MG63 (cell line): ENCODE data around the gene CYGB. TPM values are rescaled to one million over a fixed set of nuclear protein-coding genes. Genes with fewer than 3 reads are reported as not detected.

Experiments used
- DNase-seq: peaks from one replicate; pipeline ENCODE4 v3.0.0-alpha.2; 2020
- H3K27me3 ChIP-seq: fragments of 250-450 bp; sonication (Bioruptor Pico); 2 replicates; pipeline ENCODE4 v1.5.1; 2020; ENCODE audit warnings: mild to moderate bottlenecking, moderate library complexity
- H3K36me3 ChIP-seq: fragments of 250-450 bp; sonication (Bioruptor Pico); 2 replicates; pipeline ENCODE4 v1.5.1; 2020; ENCODE audit warnings: mild to moderate bottlenecking, moderate library complexity
- H3K4me3 ChIP-seq: fragments of 250-450 bp; sonication (Bioruptor Pico); 2 replicates; pipeline ENCODE4 v1.5.1; 2020; ENCODE audit warnings: mild to moderate bottlenecking, moderate library complexity
- H3K9me3 ChIP-seq: fragments of 250-450 bp; sonication (Bioruptor Pico); 2 replicates; pipeline ENCODE4 v1.5.1; 2020; ENCODE audit warnings: mild to moderate bottlenecking, moderate library complexity
- total RNA-seq: library from RNA; depleted of rRNA; stranded (reverse); fragments of >200 nt; shearing (Covaris generic); gene quantifications from 2 replicates; pipeline ENCODE4 v1.2.3, GENCODE V29; 2014; ENCODE audit warnings: low replicate concordance

CYGB gene
- total RNA-seq, 1 experiment from 2014 or later, result 14.0 TPM

DNA sequence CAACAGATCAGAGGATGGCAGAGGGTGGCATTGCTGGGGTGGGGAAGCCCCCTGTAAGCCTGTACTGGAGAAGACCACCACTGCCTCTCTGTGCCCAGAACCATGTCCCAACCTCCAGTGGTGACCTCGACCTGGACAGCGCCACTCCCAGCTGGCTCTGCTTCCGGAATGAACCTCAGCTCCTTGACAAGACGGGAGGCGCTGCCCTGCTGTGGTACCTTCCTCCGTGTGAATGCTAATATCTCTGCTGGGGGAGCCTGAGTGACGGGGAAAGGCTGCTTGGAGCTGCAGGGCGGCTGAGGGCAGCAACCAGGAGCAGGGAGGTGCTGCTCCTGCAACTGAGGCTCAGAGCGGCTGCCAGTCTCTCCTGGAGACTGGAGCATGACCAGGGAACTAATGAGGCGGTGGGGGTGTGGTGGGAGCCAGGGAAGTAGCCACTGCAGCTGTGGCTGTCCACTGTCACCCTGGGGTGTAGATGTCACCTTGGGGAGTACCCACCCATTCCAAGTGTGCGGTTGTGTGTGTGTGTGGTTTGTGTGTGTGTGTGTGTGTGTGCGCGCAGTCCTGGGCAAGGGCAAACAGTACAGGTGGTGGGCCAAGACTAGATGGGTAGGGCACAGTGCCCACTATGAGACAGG is 8.5 kb upstream of the CYGB start:
- Histone ChIP-seq H3K27me3 (no peaks in the 10 kb centered on the region), H3K36me3 (0 out of 2 replicates have a peak, but pooled peaks cover 3% of the 10 kb centered on the region), H3K4me3 (no peak overlapping the region), H3K9me3 (no peaks in the 10 kb centered on the region)
- DNase-seq, result no peak

DNA sequence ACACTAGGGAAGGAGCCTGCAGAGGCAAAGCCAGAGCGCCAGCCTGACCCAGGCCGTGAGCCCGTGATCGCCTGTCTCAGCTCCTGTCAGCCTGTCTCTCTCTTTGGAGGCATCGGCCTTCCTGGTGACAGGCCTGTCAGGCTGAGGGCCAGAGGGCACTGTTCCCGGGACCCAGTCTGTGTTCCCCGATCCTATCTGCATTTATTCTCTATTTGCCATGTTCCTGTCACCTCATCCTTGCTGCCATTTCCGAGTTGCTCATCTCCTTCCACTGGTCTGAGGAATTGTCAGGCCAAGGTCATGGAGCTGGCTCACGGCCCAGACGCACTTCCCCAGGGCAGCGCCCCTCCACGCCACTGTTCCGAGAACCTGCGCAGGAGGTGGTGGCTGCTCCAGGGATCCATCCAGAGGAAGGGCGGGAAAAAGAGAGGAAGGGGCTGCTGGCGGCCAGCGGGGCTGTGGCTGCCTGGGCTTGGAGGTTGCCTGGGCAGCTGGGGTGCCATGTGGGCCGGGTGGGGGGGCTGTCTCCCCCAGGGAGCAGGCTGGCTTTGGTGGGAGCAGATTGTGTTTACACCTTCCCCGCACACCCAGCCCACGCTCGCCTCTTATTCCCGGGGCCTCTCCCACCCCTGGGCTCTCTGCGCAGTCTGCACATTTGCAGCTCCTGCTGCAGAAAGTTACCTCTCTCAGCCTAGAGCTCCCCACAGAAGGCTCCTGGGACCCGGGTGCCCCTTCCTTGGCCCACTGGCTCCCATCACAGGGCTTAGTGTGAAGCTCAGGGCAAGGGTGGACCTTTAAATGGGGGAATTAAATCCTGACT is 7.2 kb upstream of the CYGB start:
- no peaks in the 10 kb centered on the region for H3K27me3 ChIP-seq
- H3K9me3 ChIP-seq, result no peaks in the 10 kb centered on the region
- no peak overlapping the region for H3K4me3 ChIP-seq
- H3K36me3 ChIP-seq, result 0 out of 2 replicates have a peak, but pooled peaks cover 3% of the 10 kb centered on the region
- no peak for DNase-seq

DNA sequence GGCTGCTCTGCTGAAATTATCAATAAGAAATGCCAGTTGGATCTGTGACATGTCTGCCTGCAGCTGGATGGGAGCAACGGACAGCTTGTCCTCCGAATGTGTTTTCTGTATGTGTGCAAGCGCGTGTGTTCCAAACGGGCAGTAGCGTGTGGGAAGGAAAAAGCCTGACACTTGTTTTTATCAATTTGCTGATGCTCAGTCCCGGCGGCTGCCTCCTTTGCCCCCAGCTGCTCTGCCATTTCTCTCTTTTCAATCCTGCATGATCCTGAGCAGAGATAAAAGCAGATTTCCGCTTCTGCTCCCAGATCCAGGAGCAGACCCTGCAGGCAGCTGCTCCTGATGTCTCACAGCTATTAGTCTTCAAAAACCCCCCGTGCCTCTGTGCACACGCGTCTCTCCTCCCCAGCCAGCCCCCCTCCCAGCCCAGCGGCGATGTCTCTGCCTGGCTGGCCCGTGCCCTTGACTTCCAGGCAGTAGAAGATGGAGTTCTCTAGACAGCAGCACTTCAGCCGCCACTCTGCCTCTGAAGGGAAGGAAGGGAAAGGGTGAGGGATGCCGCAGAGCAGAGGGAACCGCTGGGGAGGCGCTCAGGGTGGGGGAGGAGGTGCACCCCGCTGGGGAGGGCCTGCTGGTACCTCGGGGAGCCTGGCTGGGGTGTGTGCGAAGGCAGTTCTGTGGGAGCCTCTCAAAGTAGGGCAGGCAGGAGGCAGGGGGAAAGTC is 6.5 kb upstream of the CYGB start:
- Histone ChIP-seq H3K9me3 (no peaks in the 10 kb centered on the region), H3K4me3 (no peak overlapping the region), H3K36me3 (0 out of 2 replicates have a peak, but pooled peaks cover 3% of the 10 kb centered on the region), H3K27me3 (no peaks in the 10 kb centered on the region)
- DNase-seq, result no peak

DNA sequence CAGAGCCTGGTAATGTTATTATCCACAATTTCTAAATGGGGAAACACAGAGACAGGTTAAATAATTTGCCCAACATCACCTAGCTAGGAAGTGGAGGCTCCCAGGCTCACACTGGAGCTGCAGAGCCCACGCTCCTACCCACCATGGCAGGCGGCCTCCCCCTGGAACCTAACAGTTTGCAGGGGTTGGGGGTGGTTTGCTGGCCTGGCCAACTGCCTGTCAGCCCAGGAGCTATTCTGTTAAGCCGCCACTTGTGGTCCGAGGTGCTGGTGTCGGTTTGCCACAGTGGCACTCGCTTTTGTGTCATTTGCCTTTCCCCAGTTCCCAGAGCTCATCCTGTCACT is 5.9 kb upstream of the CYGB start:
- no peak overlapping the region for H3K4me3 ChIP-seq
- no peaks in the 10 kb centered on the region for H3K9me3 ChIP-seq
- H3K36me3 ChIP-seq, result 0 out of 2 replicates have a peak, but pooled peaks cover 3% of the 10 kb centered on the region
- DNase-seq, result no peak
- H3K27me3 ChIP-seq, result no peaks in the 10 kb centered on the region

DNA sequence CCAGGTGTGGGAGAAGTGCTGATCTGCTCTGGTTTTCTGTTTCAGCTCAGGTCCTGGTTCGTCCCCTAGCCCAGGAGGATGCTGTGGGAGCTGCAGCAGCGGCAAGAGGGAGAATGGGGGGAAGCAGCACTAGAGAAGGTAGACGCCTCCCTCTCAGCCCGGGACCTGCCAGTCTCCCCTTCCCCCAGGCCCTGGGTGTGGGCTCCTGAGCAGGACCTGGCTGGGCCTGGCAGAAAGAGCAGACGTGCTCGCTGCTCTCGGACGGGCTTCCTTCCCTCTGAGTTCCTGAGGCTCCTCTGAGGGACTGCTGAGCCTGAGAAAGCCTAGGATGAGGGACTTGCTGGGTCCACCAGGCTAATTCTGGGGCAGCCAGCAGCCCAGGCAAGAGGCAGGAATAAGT is 5.5 kb upstream of the CYGB start:
- no peaks in the 10 kb centered on the region for H3K9me3 ChIP-seq
- 0 out of 2 replicates have a peak, but pooled peaks cover 3% of the 10 kb centered on the region for H3K36me3 ChIP-seq
- no peak for DNase-seq
- no peak overlapping the region for H3K4me3 ChIP-seq
- H3K27me3 ChIP-seq, result no peaks in the 10 kb centered on the region

DNA sequence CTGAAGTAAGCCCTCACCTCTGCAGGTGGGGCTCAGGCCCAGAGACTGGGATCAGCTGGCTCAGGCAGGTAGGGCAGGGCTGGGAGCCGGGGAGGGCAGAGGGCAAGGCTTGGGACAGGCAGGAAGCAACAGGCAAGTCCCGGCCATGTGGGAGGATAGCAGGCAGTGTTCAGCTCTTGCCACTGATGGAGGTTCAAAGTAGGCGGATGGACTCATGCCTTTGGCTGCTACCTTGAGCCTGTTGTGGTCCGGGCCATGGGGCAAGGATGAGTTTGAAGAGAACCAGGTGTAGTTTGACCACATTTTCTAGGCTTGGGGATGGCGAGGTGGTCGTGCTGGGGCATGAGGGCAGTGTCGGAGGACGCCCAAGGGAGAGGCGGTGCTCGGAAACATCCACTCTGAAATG is 5.1 kb upstream of the CYGB start:
- Histone ChIP-seq H3K27me3 (no peaks in the 10 kb centered on the region), H3K9me3 (no peaks in the 10 kb centered on the region), H3K36me3 (0 out of 2 replicates have a peak, but pooled peaks cover 3% of the 10 kb centered on the region), H3K4me3 (no peak overlapping the region)
- DNase-seq, result no peak

DNA sequence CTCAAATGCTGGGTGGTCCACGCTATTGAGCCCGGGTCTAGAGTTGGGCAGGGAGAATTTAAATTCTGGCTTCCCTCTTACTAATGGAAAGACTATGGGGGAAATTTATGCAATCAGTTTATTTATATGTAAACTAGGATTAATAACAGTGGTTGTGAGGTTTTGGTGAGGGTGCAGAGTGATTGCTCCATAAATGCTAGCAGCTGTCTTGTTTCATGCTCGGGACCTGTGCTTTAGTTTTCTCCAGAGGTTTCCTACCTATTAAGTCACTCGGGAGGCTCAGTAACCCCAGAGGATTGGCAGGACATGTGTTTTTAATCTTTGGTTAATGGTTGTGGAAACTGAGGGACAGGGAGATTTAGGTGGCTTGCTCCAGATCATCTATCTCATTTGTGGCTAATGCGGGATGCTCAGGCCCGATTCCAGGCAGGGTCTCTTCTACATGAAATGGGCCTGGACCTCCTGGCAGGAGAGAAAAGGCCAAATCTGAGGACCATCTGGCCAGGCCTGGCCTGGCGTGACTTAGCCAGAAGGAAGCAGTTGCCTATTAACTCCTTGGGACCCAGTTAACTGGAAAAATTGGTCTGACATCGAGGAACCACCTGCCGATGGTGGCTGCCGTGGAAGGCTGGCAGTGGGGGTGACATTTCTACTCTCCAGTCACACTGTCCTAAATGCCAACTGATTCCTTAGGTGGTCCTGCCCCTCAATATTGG is 4.4 kb upstream of the CYGB start:
- no peak for DNase-seq

DNA sequence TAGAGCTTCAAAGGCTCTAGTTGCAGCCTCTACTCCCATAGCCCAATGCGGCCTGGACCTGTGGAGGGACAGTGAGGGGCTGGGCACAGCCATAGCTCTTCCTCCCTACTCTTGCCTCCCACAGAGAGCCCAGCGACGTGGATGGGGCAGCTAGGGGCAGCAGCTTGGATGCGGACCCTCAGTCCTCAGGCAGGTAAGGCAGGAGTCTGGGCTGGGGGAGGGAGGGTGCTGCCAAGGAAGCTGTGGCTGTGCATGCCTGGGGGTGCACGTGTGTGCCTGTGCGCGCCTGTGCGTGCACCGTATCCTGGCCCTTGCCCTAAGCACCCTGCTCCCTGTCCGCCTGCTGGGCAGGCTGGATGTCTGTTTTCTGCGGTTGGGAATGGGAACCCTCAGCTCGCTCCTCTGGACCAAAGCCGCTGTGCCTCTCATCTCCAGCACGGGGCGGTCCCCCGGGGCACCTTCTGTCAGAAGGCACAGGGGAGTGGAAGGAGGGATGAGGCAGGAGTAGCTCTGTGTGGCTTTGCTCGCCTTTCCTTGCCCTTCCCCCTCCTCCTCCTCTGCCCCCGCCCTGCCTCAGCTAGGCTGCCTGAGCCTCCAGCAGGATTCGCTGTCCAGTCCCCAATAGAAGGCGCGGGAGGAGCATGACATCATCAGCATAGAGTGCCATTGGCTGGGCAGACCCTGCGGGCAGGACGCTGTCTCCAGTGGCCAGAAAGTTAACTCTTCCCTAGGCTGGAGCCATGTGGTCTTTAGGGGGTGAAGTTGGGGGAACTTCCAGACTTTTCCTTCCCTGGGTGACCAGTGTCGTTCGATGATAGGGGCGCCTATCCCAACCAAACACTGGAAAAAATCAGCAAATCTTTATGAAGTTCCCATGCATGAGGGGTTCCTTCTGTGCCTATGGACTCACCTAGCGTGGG is 3.1 kb upstream of the CYGB start:
- no peaks in the 10 kb centered on the region for H3K9me3 ChIP-seq
- H3K4me3 ChIP-seq, result peak overlapping the region; percentile 26
- H3K36me3 ChIP-seq, result peaks cover 6% of the 10 kb centered on the region; the same call in 1 of the 2 replicates
- H3K27me3 ChIP-seq, result no peaks in the 10 kb centered on the region
- peak; percentile 98 for DNase-seq

More for the DNA sequence above, 4.4 kb upstream of the CYGB start:
- Histone ChIP-seq H3K9me3 (no peaks in the 10 kb centered on the region), H3K4me3 (no peak overlapping the region), H3K27me3 (no peaks in the 10 kb centered on the region), H3K36me3 (0 out of 2 replicates have a peak, but pooled peaks cover 3% of the 10 kb centered on the region)

DNA sequence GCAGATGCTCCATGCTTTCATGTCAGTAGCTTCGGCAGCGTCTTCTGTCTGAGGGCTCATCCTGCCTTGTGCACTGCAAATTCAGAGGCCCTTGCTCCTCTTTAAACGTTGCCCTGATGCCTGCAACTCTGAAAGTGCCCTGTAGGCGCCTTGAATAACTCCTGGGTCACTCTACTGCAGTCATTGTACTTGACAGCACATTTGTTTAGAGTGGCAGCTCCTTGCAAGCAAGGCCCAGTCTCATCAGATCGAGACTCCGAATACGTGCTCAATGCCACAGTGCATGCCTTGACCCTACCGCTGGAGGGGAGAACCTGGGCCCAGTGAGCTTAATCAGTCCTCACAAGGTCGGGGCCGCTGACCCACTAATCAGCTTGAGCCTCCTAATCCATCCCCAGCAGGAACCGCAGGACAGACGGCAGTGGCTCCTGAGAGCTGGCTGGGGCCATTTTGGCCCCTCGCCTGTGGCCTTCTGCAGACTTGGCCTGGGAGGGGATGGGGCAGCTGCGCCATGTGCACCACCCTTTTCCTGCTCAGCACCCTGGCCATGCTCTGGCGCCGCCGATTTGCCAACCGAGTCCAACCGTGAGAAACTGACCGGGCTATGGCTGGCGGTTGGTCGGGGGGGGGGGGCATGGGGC is 2.2 kb upstream of the CYGB start, which contains the start of gene PRCD:
Gene PRCD (plus strand): TSS at position 414 of the 641 bp plus-strand sequence. CDS start 98 bp downstream, at position 512.
- no peaks in the 10 kb centered on the region for H3K27me3 ChIP-seq
- H3K9me3 ChIP-seq, result no peaks in the 10 kb centered on the region
- H3K36me3 ChIP-seq, result peaks cover 3% of the 10 kb centered on the region; the same call in 1 of the 2 replicates
- no peak for DNase-seq
- peak within 1 kb of the TSS; percentile 26 for H3K4me3 ChIP-seq

DNA sequence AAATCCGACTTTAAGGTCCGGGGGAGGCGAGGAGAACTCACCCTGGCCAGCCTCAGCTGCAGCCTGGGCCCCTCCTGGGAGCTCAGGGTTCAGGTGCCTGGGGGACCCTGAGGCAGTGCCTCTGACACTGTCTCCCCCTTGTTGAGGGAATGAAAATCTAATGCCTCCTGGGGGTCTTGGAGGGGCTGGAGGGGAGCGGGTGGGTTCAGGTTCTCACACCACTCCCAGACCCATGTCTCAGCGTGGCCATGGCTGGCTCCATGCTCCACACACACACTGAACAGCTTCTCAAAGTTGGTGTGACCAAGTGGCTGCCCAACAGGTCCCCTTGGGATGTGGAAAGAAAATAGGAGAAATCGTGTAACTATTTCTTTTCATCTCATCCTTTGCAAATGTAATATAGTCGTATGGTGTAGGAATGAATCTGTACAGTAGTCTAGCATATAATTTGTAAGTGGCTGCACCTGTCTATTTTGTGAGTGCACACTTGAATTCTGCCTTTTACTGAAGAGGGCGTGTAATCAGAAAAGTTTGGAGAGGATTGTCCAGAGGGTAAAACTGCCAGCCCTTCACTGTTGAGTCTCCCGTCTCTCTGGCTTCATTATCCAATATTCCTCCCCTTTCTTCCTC is 1.5 kb upstream of the CYGB start:
- no peak for DNase-seq
- no peaks in the 10 kb centered on the region for H3K27me3 ChIP-seq

DNA sequence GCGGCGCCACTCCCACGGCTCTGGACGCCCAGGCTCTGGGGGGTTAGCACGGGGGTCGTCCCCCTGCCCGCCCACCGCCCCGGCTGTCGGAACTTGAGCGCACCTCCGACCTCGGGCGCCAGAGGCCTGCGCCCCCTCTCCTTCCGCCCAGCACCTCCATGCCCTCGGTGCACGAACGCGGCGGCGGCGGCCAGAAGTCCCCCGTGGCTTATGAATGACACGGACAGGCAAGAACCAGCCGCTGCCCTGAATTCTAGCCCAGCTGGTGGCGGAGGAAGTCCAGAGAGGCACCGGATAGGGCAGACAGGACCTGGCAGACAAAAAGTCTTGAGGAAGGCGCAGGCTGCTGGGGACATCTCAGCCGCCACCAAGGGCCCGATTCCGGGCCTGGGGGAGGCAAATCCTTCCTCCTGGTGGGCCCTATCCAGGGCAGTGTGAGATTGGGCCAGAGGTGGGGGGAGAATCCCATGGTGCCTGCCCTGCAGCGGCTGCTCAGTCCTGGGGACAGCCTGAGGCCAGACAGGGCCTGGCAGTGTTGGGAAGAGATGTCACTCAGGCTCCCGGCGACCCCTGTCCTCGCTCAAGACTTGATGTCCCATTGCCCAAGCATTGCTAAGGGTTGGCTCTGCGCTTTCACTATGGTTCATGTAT is 897 bp upstream of the CYGB start:
- peak overlapping the region; percentile 37 for H3K4me3 ChIP-seq
- H3K36me3 ChIP-seq, result peaks cover 6% of the 10 kb centered on the region; the same call in 1 of the 2 replicates
- DNase-seq, result no peak
- H3K9me3 ChIP-seq, result no peaks in the 10 kb centered on the region
- no peaks in the 10 kb centered on the region for H3K27me3 ChIP-seq

More for the DNA sequence above, 1.5 kb upstream of the CYGB start:
- no peaks in the 10 kb centered on the region for H3K9me3 ChIP-seq
- H3K36me3 ChIP-seq, result peaks cover 6% of the 10 kb centered on the region; the same call in 1 of the 2 replicates
- no peak overlapping the region for H3K4me3 ChIP-seq

DNA sequence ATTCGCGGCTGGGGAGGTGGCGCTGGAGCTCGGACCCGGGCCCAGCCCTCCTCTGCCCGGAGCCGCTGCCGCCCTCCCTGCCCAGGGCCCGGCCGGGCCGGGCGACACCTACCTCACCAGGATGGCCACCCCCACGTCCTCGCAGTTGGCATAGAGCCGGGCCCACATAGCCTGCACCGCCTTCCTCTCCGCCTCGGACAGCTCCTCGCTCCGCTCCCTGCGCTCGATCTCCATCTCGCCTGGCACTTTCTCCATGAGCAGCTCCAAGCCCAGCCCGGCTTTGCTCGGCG is 276 bp downstream of the CYGB start:
- Histone ChIP-seq H3K4me3 (peak overlapping the region; percentile 37), H3K36me3 (peaks cover 10% of the 10 kb centered on the region; the same call in 1 of the 2 replicates), H3K9me3 (no peaks in the 10 kb centered on the region), H3K27me3 (no peaks in the 10 kb centered on the region)
- peak; percentile 43 for DNase-seq

DNA sequence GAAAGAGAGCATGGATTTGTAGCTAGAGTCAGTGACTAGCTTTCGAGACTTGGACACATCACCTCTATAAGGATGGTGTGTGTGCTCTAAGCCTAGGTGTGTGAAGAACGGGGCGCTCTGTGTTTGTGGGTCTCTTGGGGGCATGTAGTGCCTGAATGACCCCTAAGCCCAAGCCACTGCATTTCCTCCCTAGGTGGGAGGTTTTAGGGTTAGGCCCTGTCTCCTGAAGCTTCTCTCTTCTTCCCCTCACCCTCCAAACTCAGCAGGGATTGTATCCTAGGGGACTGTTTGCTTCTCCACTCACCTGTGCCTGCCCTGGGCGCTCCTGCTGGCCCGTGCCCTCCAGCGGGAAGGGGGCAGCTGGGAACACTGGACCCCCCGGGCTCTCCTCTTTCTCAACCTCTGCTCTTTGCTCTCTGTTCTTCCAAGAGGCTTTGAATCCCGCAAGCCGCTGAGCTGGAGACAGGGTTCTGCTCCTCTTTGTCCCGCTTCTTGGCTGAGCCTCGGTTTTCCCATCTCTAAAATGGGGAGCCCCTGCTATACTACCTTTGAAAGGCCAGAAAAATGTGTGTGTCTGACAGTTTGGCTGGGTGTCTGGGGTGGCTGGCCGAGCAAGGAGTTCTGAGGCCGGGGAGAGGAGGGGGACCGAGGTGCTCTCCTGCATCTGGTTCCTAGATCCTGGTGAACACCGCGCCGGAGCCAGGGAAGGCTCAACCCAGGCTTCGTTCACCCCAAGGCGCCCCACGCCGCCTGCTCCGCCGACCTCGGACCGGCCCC is 810 bp downstream of the CYGB start:
- Histone ChIP-seq H3K4me3 (peak overlapping the region; percentile 37), H3K9me3 (no peaks in the 10 kb centered on the region), H3K36me3 (peaks cover 13% of the 10 kb centered on the region; the same call in 1 of the 2 replicates), H3K27me3 (no peaks in the 10 kb centered on the region)
- no peak for DNase-seq
